ENCODE measurements around the gene AKAP3. TPM values are rescaled to one million over a fixed set of nuclear protein-coding genes. Genes with fewer than 3 reads are reported as not detected.

AKAP3 gene
- total and polyA plus RNA-seq, 2 donors (not counting 3 experiments of a cell fraction or from before 2014, with no cell fraction given): 0.18 to 0.62 TPM

DNA sequence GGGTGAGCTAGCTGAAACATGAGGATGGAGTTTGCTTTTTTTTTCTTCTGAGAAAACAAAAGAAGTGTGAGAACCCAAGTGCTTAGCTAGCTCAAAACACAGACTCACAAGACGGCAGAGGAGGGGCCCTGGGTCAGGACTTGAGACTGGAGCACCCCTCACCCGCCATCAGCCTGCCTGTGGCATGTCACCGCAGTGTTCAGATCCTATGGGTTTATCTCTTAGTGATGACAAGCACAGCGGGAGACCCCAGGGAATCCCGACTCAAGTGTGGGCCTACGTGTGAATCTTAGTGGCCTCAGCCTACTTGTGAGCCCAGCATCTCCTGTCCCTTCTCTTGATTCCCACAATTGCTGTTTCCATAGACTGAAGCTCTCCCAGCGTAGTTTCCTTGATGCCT, 64.0 kb downstream of the AKAP3 start:
- no peak overlapping the region for H3K4me3 ChIP-seq (replicated peaks in 1 of 3; ENCODE audit: insufficient read depth in 1 of 3, low read depth in 1 of 3, low read length in 3 of 3)
- H3K36me3 ChIP-seq (ENCODE audit: control insufficient read depth in 2 of 2, extremely low read depth in 1 of 2, insufficient read depth in 2 of 2, low read length in 2 of 2): no peaks in the 10 kb centered on the region
- peaks cover 7% of the 10 kb centered on the region for H3K4me1 ChIP-seq (ENCODE audit: control insufficient read depth, extremely low read depth, insufficient read depth, low read length)
- no peaks in the 10 kb centered on the region for H3K9me3 ChIP-seq (replicated peaks; ENCODE audit: control insufficient read depth, insufficient read depth, low read length)
- ChIA-PET CTCF (no interaction called here), POLR2A (no interaction called here)
- dilution Hi-C loops (cut with MboI; ENCODE audit: extremely low pct_ligation_motif_present, low sequenced_read_pairs): no loop called here
- no peak overlapping the region for H3K27ac ChIP-seq (ENCODE audit: insufficient read depth, low read depth, low read length)
- DNase-seq (ENCODE audit: low read depth, low spot score) (no peak), FAIRE-seq (no peak)
- H2AFZ ChIP-seq (ENCODE audit: low read depth, low read length): no peak overlapping the region
- H3K27me3 ChIP-seq (ENCODE audit: control insufficient read depth in 2 of 2, insufficient read depth in 2 of 2, low read length in 2 of 2): peaks cover 3 to 4% of the 10 kb centered on the region in 2 experiments
- intact Hi-C loops (cut with micrococcal nuclease): no loop called here
- H3K9ac ChIP-seq (replicated peaks; ENCODE audit: extremely low read depth, insufficient read depth, low read length): no peak overlapping the region
- H4K20me1 ChIP-seq (replicated peaks; ENCODE audit: control insufficient read depth, extremely low read depth, insufficient read depth, low read length): no peaks in the 10 kb centered on the region
- no peak overlapping the region for H3K4me2 ChIP-seq (ENCODE audit: insufficient read depth, low read length)
- H3K79me2 ChIP-seq (ENCODE audit: control insufficient read depth, insufficient read depth, low read length): no peaks in the 10 kb centered on the region
- no TSS peak for BruUV-seq (replicated peaks)
- no peaks in the 10 kb centered on the region for H3K9me1 ChIP-seq (replicated peaks; ENCODE audit: control insufficient read depth, extremely low read depth, insufficient read depth, low read length)
- no peak for TF ChIP-seq GATA2 (IDR thresholded peaks at IDR 0.05; ENCODE audit: insufficient read depth, insufficient read length, low read depth, low read length)

DNA sequence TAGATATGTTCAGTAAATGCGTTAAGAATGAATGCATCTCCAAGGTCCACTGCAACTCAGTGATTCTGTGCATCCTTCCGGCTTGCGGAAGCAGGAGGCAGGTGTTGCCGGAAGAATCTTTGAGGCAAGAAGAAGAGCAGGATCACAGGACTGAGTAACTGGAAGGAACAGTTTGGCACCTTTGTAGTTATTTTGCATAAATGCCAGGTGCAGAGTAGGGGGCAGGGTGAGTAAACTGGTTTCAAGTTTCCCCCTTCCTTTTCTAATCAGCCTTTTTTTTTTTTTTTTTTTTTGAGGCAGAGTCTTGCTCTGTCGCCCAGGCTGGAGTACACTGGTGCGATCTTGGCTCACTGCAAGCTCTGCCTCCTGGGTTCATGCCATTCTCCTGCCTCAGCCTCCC, 64.6 kb downstream of the AKAP3 start:
- FAIRE-seq: no peak
- H3K27ac ChIP-seq (ENCODE audit: insufficient read depth, low read depth, low read length): no peak overlapping the region
- H4K20me1 ChIP-seq (replicated peaks; ENCODE audit: control insufficient read depth, extremely low read depth, insufficient read depth, low read length): no peaks in the 10 kb centered on the region
- no peak overlapping the region for H3K9ac ChIP-seq (replicated peaks; ENCODE audit: extremely low read depth, insufficient read depth, low read length)
- H3K4me3 ChIP-seq (replicated peaks in 1 of 3; ENCODE audit: insufficient read depth in 1 of 3, low read depth in 1 of 3, low read length in 3 of 3): no peak overlapping the region
- H3K9me3 ChIP-seq (replicated peaks; ENCODE audit: control insufficient read depth, insufficient read depth, low read length): no peaks in the 10 kb centered on the region
- H3K4me2 ChIP-seq (ENCODE audit: insufficient read depth, low read length): no peak overlapping the region
- POLR2A ChIA-PET: no interaction called here
- H2AFZ ChIP-seq (ENCODE audit: low read depth, low read length): no peak overlapping the region
- peaks cover 3 to 4% of the 10 kb centered on the region in 2 experiments for H3K27me3 ChIP-seq (ENCODE audit: control insufficient read depth in 2 of 2, insufficient read depth in 2 of 2, low read length in 2 of 2)
- CTCF ChIA-PET: no interaction called here
- no peaks in the 10 kb centered on the region for H3K36me3 ChIP-seq (ENCODE audit: control insufficient read depth in 2 of 2, extremely low read depth in 1 of 2, insufficient read depth in 2 of 2, low read length in 2 of 2)
- peaks cover 11% of the 10 kb centered on the region for H3K4me1 ChIP-seq (ENCODE audit: control insufficient read depth, extremely low read depth, insufficient read depth, low read length)
- no peak for DNase-seq (ENCODE audit: low read depth, low spot score)
- intact Hi-C loops (cut with micrococcal nuclease) (no loop called here), dilution Hi-C loops (cut with MboI; ENCODE audit: extremely low pct_ligation_motif_present, low sequenced_read_pairs) (no loop called here)
- H3K9me1 ChIP-seq (replicated peaks; ENCODE audit: control insufficient read depth, extremely low read depth, insufficient read depth, low read length): no peaks in the 10 kb centered on the region
- TF ChIP-seq MAX (IDR thresholded peaks at IDR 0.05; ENCODE audit: insufficient read depth, insufficient read length) (no peak), FOS (IDR thresholded peaks at IDR 0.05; ENCODE audit: borderline replicate concordance, insufficient read depth, low read length) (no peak), POLR2AphosphoS5 (IDR thresholded peaks at IDR 0.05; ENCODE audit: insufficient read depth, low read depth, low read length) (no peak), POLR2A (IDR thresholded peaks at IDR 0.05; ENCODE audit: low read depth, low read length) (no peak), JUN (IDR thresholded peaks at IDR 0.05; ENCODE audit: borderline replicate concordance, insufficient read depth, insufficient read length, low read depth) (no peak), MYC (IDR thresholded peaks at IDR 0.05; ENCODE audit: low read depth, low read length) (no peak), EZH2 (IDR thresholded peaks at IDR 0.05; ENCODE audit: borderline replicate concordance, low read depth, low read length, severe bottlenecking) (no peak), CTCF (IDR thresholded peaks at IDR 0.05; ENCODE audit: extremely low read depth in 1 of 2, insufficient read depth in 1 of 2, low read depth in 1 of 2, low read length in 2 of 2) (no peak)
- H3K79me2 ChIP-seq (ENCODE audit: control insufficient read depth, insufficient read depth, low read length): no peaks in the 10 kb centered on the region
- no TSS peak for BruUV-seq (replicated peaks)
